Measurements from ENCODE around the gene NEB.

NEB gene

DNA sequence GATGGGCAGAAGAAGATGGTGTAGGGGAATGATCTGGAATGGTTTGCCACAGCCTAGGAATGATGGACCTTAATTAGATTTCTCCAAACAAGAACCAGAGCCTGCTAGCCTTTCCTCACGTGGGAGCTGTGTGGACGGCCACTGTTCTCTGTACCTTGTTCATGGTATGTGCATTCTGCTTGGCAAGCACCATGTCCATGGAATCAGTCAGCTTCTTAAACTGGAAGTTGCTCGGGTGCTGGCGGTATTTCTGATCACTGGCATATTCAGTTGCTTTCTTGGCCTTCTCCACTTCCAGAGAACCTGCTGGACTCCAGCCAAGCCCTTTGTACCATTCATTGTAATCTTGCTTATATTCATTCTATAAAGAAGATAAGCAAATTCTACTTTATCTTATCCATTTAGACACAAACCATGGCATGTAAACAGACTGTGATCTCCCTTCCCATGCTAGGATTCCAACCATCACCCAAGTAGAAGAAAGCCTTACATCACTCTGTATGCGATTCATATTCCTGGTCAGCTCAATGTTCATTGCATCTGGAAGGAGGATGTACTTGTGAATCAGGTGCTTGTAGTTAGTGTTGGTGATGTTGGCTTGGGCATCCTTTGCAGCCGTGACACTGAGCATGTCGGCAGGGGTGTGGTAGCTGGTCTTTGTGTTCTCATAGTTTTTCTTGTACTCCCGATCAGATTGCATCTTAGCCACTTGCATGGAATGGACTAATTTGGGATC, 78.4 kb downstream of the NEB start:
- ChIA-PET CTCF (interaction anchor here (1.1 kb wide), 1 partner anchor 370 kb away, joined by 3 read pairs; no protein-coding TSS in a partner anchor), POLR2A (no interaction called here)
- no peak overlapping the region for H3K4me3 ChIP-seq (ENCODE audit: low read depth, low read length)
- no peak for TF ChIP-seq CTCF (IDR thresholded peaks at IDR 0.05; ENCODE audit: insufficient read depth, low read length, missing control alignments)
- no peak for DNase-seq (ENCODE audit: low read depth, low spot score)

- H3K4me3 ChIP-seq (ENCODE audit: low read depth, low read length): no peak overlapping the region
- no peak for TF ChIP-seq CTCF (IDR thresholded peaks at IDR 0.05; ENCODE audit: insufficient read depth, low read length, missing control alignments)
- DNase-seq (ENCODE audit: low read depth, low spot score): no peak
- ChIA-PET POLR2A (no interaction called here), CTCF (no interaction called here)
Measured at GRCh38 chr2:151654891-151655290, 79.4 kb downstream of the NEB start.

DNA sequence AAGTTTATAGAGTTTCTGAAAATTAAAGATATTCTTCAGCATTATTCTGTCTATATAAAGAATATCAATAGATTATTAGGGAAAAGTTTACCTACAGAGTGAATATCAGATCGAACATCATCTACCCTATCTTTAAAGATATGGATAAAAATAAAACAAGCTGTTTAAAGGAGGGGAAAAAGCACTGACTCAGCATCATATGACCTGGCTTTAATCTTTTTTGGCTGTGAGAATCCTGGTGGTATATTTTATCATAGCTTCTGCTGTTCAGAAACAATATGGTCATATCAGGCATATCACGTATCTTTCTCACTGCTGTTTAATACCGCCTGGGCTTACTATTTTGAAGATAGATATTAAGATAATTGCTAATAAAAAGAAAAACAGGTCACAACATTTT, 80.2 kb downstream of the NEB start:
- TF ChIP-seq CTCF (IDR thresholded peaks at IDR 0.05; ENCODE audit: insufficient read depth, low read length, missing control alignments): no peak
- CTCF ChIA-PET: no interaction called here
- POLR2A ChIA-PET: no interaction called here

GRCh38 chr2:151651274-151651673, 83.0 kb downstream of the NEB start:
- no peak for TF ChIP-seq CTCF (IDR thresholded peaks at IDR 0.05; ENCODE audit: insufficient read depth, low read length, missing control alignments)
- POLR2A ChIA-PET: no interaction called here
- no peak for DNase-seq (ENCODE audit: low read depth, low spot score)
- CTCF ChIA-PET: no interaction called here
- no peak overlapping the region for H3K4me3 ChIP-seq (ENCODE audit: low read depth, low read length)

More for the DNA sequence above, 80.2 kb downstream of the NEB start:
- H3K4me3 ChIP-seq (ENCODE audit: low read depth, low read length): no peak overlapping the region
- DNase-seq (ENCODE audit: low read depth, low spot score): no peak

- CTCF ChIA-PET: no interaction called here
- DNase-seq (ENCODE audit: low read depth, low spot score): no peak
- no peak overlapping the region for H3K4me3 ChIP-seq (ENCODE audit: low read depth, low read length)
- POLR2A ChIA-PET: no interaction called here
- TF ChIP-seq CTCF (IDR thresholded peaks at IDR 0.05; ENCODE audit: insufficient read depth, low read length, missing control alignments): no peak
Measured at GRCh38 chr2:151650456-151650855, 83.8 kb downstream of the NEB start.

GRCh38 chr2:151649966-151650365, 84.3 kb downstream of the NEB start:
- ChIA-PET CTCF (no interaction called here), POLR2A (no interaction called here)
- no peak for DNase-seq (ENCODE audit: low read depth, low spot score)
- no peak for TF ChIP-seq CTCF (IDR thresholded peaks at IDR 0.05; ENCODE audit: insufficient read depth, low read length, missing control alignments)
- H3K4me3 ChIP-seq (ENCODE audit: low read depth, low read length): no peak overlapping the region
